ENCODE measurements around the gene TGM3. TPM values are rescaled to one million over a fixed set of nuclear protein-coding genes. Genes with fewer than 3 reads are reported as not detected.

Gene TGM3
- total RNA-seq, 4 donors from 2014 or later = not detected

- DNase-seq (ENCODE audit: low spot score) (no peak), ATAC-seq (ENCODE audit: low FRiP score) (no peak)
- no peak for TF ChIP-seq CTCF (IDR thresholded peaks at IDR 0.05)
These were observed 84.8 kb downstream of the TGM3 start, which contains the start of gene TGM6 for GRCh38 chr20:2380601-2381000. Gene TGM6 (plus strand): TSS chr20:2380901. CDS start chr20:2380969, 68 bp downstream.

- ATAC-seq (ENCODE audit: low FRiP score) (no peak), DNase-seq (ENCODE audit: low spot score) (no peak)
- TF ChIP-seq CTCF (IDR thresholded peaks at IDR 0.05) = no peak
These were observed 85.5 kb downstream of the TGM3 start for GRCh38 chr20:2381303-2381702.

DNA sequence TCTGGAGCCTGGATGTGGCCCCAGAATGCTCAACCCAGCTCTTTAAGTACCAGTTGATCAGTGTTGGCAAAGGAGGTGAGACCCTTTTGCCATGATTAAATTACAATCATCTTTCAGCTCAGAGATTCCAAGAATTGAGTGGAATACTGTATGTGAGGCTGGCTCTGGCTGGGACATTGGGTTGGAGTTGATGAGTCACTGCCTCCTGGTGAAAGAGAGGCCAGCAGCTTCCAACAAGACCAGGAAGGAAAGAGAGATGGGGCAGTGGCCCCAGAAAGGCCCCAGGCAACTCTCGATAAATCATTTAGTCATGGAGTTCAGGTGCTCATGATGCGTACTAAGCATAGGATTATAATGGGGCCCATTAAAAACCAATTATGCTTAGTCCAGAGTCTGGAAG is 87.0 kb downstream of the TGM3 start:
- no peak for ATAC-seq (ENCODE audit: low FRiP score)
- no peak for TF ChIP-seq CTCF (IDR thresholded peaks at IDR 0.05)
- no peak for DNase-seq (ENCODE audit: low spot score)

DNA sequence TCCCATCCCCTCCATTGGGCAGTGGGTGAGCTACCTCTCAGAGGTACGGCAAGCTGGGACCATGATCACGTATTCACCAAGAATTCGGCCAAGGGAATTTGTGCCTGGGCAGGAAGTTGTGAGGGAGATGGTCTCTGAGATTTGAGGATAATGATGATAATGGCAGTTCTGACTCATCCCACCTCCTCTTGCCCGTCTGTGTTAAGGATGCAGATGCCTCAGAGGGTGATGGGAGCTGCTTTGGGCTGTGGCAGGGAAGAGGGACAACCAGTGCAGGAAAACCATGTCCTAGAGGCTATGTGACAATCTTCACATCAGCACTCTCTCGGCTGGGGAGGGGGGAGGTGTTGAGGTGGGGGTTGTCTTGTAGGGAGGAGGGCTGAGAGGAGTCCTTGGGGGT is 89.2 kb downstream of the TGM3 start:
- DNase-seq (ENCODE audit: low spot score) (no peak), ATAC-seq (ENCODE audit: low FRiP score) (no peak)
- no peak for TF ChIP-seq CTCF (IDR thresholded peaks at IDR 0.05)

- DNase-seq (ENCODE audit: low spot score) = no peak
- no peak for ATAC-seq (ENCODE audit: low FRiP score)
- no peak for TF ChIP-seq CTCF (IDR thresholded peaks at IDR 0.05)
These were observed 89.7 kb downstream of the TGM3 start for GRCh38 chr20:2385496-2385895.

DNA sequence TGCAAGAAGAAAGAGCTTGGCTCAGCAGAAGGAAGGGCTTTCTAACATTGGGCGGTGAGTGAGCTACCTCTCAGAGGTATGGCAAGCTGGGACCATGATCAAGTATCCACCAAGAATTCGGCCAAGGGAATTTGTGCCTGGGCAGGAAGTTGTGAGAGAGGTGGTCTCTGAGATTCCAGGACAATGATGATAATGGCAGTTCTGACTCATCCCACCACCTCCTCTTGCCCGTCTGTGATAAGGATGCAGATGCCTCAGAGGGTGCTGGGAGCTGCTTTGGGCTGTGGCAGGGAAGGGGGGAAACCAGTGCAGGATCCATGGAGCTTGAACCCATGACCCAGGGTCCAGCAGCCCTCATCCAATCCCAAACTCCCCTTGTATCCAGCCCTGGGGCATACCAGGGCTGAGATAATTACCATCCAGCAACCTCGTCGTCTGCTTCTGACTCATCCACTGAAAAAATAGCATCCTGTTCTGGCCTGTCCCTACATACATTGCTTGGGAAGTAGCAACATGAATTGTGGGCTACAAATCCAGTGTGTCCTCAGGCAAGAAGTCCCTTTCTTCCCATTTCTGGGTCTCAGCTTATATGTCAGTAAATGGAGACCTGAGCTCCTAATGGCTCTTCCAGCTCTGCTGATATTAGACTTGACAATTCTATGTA is 90.8 kb downstream of the TGM3 start:
- no peak for DNase-seq (ENCODE audit: low spot score)
- ATAC-seq (ENCODE audit: low FRiP score) = no peak
- no peak for TF ChIP-seq CTCF (IDR thresholded peaks at IDR 0.05)

- TF ChIP-seq CTCF (IDR thresholded peaks at IDR 0.05) = no peak
- DNase-seq (ENCODE audit: low spot score) (no peak), ATAC-seq (ENCODE audit: low FRiP score) (no peak)
These were observed 91.4 kb downstream of the TGM3 start for GRCh38 chr20:2387180-2387577.
